ENCODE measurements around the gene ARHGAP22. TPM values are rescaled to one million over a fixed set of nuclear protein-coding genes. Genes with fewer than 3 reads are reported as not detected.
A peak's percentile ranks its signal among the peaks of the same experiment; 100 is the strongest.

The ARHGAP22 gene
- total RNA-seq, 1 donor from 2014 or later = 86.3 TPM

DNA sequence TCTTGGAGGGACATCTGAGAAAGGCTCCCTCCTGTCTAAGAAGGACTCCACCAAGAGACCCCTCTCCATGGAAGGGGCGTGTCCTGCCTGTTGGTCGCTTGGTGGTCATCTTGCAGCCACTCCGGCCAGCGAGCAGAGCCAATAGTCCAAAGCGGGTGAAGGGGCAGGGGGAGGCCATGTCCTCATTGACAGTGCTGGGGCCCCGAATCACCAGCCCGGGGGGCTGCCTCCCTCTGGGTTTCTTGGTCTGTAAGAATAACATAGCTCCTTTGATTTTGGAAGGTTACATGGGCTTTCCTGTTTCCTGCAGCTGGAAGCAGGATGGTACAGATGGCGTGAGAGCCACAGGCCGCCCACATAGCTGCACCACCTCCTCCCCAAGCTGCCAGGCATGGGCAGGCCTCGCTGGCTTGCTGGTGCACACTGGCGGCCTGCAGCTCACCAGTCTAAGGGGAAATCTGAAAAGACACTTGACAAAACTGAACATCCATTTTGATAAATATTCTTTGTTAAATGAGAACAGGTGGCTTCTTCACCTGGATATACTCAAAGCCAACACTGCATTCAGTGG, 105.8 kb downstream of the ARHGAP22 start:
- DNase-seq (ENCODE audit: low read depth, low spot score) = no peak

DNA sequence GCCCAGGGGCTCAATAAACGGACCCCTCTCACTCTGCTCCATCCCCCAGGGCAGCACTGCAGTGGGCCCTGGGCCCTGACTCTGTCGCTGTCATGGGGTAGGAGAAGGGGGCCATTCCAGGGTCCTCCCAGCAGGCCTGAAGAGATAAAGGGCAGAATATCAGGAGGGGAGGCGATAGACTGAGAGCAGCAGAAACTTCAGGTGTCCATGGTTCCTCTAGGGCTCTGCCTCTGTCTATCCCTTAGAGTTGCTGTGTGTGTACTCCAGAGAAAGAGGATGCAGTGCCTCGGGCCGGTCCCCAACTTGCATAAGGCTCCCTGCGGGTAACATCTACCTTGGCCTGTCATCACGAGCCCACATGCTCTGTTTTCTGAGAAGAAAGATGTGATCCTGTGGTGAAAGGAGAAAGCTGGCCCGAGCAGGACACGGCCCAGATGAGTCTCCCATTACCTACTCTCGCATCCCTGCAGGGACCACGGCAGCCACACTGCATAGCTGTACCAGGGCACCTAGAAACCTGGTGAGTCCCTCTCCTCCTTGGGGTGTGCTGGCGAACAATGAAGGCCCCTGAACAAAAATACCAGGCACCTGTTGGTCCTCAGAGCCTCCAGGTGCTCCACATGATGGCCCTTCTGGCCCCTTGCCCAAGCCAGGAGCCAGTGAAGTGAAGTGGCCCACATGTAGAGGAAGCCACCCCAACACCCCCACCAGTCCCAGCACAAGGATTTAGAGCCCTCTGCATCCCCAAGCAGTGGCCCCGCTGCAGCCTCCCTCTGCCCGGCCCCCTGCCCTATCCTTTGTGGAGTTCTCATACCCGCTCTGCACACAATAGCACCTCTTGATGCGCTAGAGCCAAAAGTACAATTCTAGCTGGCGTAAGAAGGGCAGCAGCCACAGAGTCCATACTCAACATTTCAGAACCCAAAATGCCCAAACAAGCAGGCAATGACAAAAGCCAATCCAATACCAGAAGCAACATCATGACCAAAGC, 106.8 kb downstream of the ARHGAP22 start:
- no peak for DNase-seq (ENCODE audit: low read depth, low spot score)

DNA sequence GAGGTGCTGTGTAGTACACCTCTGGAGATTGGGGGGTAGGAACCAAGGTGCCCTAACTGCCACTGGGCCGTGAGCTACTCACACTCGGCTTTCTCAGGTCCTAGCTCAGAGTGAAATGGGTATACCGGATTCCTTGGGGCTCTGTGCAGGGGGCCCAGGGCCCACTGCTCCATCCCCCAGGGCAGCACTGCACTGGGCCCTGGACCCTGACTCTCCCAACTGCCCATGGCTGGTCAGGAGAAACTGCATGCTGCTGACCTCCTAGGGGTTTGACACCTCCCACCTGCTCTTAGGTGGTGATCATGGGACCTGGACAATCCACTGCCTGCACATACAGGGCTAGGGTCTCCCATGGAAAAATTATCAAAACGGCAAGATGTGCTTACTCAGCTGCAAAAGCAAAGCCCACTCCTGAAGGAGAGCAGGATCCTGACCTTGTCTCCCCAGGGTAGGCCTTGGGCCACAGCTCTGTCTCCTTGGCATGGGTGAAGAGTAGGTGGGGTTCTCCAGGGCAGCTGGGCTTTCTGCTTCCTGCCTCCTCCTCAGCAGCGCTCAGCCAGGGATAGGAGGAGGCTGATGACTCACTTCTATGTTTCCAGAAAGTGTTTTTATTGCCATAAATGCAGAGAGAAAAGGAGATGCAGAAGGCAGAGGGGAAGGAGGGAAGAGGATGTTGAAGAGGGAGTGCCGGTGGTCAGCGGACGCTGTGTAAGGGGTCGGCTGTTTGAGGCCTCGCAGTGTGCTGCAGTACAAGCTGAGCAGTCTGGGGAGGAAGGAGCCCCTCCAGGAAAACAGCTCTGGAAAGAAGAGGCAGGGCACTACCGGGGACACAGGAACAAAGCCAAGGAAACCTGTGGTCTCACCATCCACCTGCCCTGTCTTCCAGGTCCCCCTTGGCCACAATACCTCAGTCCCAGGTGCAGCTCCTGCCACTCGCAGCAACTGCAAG, 107.8 kb downstream of the ARHGAP22 start:
- DNase-seq (ENCODE audit: low read depth, low spot score) = peak; percentile 29

DNA sequence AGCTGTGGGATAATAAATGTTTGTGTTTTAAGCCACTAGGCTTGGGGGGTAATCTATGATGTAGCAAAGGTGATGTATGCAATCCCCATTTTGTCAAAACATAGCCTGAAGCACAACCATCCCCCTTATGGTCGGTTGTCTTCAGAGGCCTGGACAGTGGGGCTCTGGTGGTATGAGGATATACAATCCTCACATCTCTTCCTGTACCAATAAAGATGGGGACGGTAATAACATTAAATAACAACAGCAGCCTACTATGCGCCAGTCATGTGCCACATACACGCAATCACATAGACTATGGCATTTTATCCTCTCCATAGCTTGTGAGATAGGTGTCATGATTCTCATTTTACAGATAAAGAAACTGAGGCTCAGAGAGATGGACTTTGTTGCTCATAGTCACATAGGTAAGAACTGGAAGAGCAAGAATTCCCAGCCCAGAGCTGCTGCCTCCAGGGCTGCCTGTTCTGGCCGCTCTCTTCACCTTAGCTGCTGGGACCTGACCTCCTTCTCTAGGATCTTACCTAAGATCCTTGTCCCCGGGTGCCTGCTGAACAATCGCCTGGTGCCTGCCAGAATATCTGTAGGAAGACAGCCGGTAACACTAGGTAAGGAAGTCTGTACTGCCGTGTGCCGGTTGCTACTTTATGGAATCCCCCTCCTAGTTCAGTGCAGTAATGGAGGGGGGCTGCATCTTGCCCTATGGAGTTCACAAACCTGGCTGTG, 108.6 kb downstream of the ARHGAP22 start:
- DNase-seq (ENCODE audit: low read depth, low spot score) = no peak

DNA sequence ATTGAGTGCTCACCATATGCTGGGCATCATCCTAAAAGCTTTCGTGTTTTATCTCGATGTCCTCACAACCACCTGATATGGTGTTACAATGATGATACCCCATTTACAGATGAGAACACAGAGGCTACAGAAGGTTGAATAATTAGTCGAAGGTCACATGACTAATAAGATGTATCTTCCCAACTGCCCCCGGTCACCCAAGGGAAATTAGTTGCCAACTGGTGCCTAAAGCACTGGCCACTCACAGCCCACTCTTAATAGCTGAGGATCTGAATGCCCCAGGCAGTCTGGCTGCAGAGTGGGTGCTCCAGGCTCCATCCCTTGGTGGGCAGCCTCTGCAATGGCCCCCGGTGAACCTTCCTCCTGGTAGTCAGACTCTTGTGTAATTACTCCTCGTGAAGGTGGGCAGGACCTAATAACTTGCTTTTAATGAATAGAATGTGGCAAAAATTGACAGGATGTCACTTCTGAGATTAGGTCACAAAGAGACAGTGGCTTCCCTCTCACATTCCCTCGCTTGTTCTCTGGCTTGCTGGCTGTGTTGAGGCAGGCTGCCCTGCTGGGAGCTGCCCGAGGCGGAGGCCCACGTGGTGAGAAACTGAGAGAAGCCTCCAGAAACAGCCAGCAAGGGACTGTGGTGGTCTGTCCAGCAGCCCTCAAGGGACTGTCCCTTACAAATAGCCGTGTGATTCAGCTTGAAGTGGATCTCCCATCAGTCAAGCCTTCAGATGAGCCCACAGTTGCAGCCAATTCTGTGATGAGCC, 109.4 kb downstream of the ARHGAP22 start:
- DNase-seq (ENCODE audit: low read depth, low spot score) = no peak

DNA sequence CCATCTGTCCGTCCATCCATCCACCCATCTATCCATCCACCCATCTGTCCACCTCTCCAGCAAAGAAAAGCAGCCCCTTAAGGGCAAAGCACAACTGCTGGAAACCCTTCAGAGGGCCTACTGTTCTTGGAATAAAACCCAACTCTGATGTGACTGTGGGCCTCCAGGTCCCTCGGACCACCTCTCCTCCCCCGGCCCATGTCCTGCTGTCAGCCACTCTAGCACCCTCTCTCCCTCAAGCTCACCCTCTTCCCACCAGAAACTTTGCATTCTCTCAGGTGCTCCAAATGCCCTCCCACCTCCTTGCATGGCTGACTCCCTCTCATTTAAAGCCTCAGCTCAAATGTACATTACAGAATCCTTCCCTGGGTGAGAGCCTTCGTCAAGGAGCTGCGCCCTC, 110.3 kb downstream of the ARHGAP22 start:
- no peak for DNase-seq (ENCODE audit: low read depth, low spot score)

DNA sequence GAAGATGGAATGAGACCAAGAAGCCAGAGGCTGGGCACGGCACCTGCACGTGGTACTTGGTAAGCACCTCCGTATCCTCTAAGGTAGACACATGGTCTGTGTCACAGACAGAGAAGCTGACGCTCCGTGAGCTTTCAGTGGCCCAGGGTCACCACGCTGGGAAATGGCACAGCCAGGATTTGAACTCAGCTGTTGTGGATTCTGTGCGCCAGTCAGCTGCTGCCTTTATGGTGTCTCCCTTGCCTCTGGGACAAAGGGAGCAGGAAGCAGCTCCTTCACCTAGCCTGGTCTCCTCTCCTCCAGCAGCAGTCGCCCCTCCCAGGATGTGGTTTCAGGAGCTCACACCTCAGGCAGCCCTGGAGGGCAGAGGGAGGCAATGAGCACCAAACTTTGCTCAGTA, 110.8 kb downstream of the ARHGAP22 start:
- DNase-seq (ENCODE audit: low read depth, low spot score) = no peak

DNA sequence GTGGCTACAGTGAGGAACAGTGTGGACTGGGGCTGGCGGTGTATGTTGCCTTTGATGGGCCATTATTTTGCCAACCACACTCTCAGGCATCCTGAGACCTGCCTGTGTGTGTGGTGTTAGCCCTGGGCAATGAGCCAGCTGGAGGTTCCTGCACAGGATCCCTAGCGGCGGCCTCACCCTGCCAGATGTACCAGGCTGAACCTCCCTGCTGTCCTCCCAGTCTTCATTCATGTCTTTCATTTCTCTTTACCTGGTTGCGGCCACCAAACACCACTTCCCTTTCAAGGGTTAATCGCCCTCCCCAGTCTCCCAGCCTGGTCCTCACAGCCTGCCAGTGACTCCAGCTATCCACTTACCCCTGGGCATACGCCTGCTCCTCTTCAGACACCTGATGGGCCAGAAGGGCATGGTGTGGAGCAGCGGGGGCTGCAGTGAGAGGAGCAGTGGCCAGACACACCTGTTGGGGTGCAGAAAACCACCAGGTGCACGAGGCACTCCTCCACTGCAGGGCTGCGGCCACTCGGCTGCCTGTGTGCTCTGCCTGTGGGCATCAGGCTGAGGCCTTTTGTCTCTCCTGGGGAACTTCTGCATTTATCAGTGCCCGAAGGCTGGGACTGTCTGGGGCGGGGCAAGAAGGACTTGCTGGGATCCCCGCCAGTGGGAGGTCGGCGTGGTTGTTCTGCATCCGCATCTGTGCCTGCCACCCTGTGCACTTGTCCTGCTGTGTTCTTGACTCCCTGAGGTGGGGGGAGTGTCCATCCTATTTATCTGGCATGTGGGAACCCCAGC, 111.6 kb downstream of the ARHGAP22 start:
- DNase-seq (ENCODE audit: low read depth, low spot score) = no peak

DNA sequence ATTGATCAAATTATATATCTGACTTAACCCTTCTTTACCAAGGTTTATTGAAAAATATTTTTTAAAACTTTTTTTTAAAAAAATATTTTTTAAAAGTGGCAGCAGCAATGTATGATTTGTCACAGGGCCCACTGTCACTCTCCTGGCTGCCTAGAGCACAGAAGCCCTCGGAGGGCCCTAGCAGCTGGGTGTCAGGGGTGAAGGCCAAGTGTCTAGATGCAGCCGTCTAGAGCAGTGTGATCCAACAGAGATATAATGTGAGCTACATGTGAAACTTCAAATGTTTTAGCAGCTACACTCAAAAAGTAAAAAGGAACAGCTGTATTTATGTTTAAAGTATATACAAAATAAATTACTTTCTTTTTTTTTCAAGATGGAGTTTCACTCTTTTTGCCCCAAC, 112.7 kb downstream of the ARHGAP22 start:
- DNase-seq (ENCODE audit: low read depth, low spot score) = no peak

DNA sequence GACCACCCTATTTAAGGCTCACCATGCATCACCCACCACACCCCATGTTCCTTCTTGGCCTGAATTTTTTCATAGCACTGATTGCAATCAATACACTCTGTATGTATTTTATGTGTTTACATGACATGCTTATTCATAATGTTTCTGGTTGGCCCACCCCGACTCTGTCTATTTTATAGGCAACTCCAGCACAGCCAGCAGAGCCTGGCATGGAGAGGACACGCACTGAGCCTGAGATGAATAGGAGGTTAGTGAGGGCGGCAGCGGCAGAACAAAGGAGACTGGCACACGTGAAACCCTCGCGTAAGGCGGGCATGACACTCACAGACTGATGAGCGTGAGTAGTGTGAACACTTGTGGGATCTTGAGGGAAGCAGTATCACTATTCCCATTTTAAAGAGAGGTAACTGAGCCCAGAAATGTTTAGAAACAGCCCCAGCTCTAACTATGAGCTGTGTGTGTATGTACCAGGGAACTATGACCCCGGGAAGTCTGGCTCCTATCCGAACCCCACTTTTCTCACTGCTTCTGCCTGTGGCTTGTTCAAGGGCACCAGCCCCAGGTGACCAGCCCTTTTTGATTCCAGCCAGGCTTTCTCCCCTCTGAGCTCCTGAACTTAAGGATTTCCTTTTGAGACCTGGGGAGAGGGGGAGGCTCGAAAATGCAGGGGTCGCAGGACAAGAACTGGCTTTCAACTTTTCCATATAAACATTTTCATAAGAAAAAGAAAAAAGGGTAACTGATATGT, 113.3 kb downstream of the ARHGAP22 start:
- DNase-seq (ENCODE audit: low read depth, low spot score) = no peak

DNA sequence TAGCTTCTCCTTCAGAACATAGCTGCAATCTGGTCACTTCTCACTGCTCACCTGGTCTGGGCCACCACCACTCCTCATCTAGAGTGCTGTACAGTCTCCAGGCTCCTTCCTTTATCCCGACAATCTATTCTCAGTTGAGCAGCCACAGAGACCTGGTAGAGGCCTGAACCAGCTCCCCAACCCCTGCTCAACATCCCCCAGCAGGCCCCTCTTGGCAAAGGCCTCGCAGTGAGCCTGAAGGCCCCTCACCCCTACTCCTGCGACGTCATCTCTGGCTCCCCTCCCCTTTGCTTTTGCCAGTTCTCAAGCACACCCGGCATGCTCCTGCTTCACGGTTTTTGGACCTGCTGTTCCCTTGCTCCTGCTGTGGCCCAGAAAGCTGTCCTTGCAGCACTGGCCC, 113.9 kb downstream of the ARHGAP22 start:
- DNase-seq (ENCODE audit: low read depth, low spot score) = no peak

DNA sequence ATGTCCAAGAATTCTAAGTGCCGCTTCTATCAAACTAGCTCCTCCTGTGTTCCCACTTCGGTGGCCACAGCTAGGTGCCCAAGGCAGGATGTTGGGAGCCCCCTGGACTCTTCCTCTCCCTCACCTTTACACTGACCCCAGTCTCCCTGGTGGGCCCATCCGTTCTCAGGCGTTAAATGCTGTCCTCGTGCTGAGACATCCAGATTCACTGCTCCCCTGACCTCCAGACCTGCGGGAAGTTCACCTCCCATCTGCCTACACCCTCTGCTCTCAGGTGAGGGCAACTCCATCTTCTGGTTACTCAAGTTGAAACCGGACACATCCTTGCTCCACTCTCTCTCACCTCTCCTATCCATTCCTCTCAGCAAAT, 114.3 kb downstream of the ARHGAP22 start:
- DNase-seq (ENCODE audit: low read depth, low spot score) = no peak

DNA sequence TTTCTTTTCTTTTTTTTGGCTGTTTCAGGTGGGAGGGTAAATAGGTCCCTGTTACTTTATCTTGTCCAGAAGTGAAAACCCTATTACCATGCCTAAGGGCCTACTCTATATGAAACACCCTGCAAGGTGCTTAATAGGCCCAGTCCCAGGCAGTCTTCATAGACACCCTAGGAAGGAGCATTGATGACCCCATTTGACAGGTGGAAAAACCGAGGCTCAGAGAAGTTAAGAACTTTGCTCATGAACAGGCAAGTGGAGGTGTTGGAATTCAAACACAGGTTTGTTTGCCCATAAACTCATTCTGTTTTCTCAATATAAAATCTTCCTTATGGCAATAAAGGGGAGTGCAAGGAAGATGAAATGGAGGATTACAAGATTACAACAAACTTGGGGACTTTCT, 115.8 kb downstream of the ARHGAP22 start:
- no peak for DNase-seq (ENCODE audit: low read depth, low spot score)

DNA sequence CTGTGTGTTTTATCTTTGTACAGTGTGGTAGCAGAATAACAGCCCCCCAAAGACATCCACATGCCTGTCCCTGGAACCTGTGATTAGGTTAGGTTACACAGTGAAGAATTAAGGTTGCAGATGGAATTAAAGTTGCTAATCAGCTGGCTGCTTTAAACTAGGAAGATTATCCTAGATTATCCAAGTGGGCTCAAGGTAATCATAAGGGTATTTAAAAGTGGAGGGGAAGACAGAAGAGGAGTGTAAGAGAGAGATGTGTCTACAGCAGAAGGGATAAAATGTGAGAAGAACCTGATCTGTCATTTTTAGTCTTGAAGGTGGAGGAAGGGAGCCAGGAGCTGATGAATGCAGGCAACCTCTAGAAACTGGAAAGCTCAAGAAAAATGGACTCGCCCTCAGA, 117.6 kb downstream of the ARHGAP22 start:
- DNase-seq (ENCODE audit: low read depth, low spot score) = no peak

DNA sequence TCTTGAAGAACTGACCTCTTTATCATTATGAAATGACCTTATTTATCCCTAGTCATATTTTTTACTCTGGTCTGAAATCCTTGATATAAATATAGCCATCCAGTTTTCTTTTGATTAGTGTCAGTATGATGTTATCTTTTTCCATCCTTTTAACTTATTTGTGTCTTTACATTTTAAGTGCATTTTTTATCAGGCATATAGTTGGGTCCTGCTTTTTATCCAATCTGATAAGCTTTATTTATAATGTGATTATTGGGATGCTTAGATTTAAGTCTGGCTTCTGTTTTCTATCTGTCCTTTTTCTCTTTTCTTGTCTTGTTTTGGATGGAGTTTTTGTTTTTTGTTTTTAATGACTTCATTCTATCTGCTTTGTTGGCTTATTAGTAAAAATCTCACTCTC, 119.2 kb downstream of the ARHGAP22 start:
- DNase-seq (ENCODE audit: low read depth, low spot score) = no peak

DNA sequence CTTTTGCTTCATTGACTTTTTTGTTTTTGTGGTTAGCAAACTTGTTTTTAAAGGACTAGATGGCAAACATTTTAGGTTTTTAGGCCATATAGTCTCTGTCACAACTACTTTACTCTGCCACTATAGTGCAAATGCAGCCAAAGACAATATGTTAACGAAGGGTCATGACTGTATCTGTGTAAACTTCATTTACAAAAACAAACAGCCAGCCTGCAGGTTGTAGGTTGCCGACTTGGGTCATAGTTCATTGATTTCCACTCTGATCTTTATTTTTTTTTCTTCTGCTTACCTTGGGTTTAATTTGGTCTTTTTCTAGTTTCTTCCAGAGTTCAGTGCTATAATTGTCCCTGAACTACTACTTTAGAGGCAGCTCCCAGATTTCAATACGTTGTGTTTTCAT, 120.0 kb downstream of the ARHGAP22 start:
- DNase-seq (ENCODE audit: low read depth, low spot score) = no peak

DNA sequence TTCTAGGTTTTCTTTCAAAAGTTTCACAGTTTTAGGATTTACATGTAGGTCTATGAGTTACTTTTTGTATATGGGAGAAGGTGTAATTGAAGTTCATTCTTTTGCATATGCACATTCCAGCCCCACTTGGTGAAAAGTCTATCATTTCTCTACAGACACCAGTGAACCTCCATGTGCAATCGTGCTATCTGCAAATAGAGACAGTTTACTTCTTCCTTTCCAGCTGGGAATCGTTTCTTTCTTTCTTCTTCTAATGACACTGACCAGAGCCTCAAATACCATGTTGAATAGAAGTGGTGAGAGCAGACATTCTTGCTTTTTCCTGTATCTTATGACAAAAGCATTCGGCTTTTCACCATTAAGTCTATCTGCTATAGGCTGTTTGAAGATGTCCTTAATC, 122.7 kb downstream of the ARHGAP22 start:
- DNase-seq (ENCODE audit: low read depth, low spot score) = no peak

DNA sequence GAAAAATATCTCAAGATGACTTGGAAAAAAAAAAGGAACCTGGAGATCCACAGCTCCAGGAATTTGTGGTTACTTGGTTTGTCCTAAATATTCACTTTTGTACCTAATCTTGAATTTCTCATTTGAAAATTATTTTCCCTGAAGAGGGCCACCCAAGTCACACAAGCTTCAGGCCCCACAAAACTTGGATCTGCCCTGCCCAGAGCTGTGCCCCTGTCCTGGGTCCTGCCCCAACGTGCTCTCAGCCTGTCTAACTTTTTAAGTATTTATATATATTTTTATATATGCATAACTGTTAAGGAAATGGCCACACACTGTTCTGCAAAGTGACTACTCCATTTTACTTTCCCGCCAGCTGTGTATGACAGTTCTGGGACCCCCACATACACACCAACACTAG, 123.5 kb downstream of the ARHGAP22 start:
- no peak for DNase-seq (ENCODE audit: low read depth, low spot score)

All from pulmonary artery endothelial cell (primary cell).